Head of caudate nucleus (tissue), 42 donors: ENCODE results near the gene ECSCR.
"Not testable (repeated sequence)": the region's sequence is repeated elsewhere in the genome, so short reads cannot be mapped to it uniquely, and the experiment has no call there.

Experiments used
- DNase-seq, 42 donors: peaks; one replicate each; pipeline versions ENCODE4 v3.0.0 to v3.0.0-alpha.2; 2020 to 2021; ENCODE audit warnings: mixed read lengths in 7 of 42
- intact Hi-C: fragments of 100-400 bp; cut with DNase I; formaldehyde crosslinking; loops from one replicate; pipeline ENCODE4 v1.15.0; 2022

ECSCR gene

DNA sequence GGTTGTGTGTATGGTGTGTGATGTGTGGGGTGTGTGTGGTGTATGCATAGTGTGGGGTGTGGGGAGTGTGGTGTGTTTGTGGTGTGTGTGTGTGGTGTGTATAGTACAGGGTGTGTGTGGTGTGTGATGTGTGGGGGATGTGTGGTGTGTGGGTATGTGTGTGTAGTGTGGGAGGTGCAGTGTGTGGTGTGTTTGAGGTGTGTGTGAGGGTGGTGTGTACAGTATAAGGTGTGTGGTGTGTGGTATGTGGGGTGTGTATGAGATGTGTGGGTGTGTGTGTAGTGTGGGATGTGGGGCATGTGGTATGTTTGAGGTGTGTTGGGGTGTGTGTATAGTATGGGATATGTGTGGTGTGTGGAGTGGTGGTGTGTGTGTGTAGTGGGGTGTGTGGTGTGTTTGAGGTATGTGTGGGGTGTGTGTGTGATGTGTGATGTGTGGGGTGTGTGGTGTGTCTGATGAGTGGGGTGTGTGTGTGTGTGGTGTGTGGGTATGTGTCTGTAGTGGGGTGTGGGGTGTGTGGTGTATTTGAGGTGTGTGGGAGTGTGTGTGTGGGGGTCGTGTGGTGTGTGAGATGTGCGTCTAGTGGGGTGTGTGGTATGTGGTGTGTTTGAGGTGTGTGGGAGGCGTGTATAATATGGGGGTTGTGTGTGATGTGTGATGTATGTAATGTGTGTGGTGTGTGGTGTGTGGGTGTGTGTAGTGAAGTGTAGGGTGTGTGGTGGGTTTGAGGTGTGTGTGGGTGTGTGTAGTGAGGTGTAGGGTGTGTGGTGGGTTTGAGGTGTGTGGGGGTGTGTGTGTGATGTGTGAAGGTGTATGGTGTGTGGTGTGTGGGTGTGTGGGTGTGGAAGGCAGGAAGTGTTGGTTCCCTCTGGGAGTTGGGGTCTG, 8.6 kb downstream of the ECSCR start:
- intact Hi-C loops = no loop called here
- no peak for DNase-seq

DNA sequence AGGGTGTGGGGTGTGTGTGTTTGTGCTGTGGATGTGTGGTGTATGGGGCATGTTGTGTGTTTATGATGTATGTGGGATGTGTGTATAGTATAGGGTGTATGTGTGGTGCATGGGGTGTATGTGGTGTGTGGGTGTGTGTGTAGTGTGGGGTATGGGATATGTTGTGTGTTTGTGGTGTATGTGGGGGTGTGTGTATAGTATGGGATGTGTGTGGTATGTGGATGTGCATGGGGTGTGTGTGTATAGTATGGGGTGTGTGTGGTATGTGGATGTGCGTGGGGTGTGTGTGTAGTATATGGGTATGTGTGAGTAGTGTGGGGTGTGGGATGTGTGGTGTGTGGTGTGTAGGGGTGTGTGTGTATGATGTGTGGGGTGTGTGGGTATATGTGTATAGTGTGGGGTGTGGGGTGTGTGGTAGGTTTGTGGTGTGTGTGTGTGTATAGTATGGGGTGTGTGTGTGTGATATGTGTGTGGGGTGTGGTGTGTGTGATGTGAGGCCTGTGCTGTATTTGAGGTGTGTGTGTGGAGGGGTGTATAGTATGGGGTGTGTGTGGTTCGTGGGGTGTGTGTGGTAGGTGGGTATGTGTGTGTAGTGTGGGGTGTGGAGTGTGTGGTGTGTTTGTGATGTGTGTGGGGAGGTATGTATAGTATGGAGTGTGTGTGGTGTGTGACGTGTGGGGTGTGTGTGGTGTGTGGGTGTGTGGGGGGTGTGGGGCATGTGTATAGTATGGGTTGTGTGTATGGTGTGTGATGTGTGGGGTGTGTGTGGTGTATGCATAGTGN, 10.5 kb downstream of the ECSCR start:
- intact Hi-C loops = no loop called here
- DNase-seq = no peak

DNA sequence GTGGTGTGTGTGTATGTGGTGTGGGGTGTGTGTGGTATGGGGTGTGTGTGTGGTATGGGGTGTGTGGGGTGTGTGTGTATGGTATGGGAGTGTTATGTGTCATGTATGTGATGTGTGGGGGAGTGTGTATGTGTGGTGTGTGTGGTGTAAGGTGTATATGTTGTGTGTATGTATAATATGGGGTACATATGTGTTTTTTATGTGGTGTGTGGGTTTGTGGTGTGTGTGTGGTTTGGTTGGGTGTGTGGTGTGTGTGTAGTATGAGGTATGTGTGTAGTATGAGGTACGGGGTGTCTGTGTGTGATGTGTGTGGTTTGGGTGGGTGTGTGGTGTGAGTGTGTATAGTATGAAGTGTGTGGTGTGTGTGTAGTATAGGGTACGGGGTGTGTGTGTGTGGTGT, 11.4 kb downstream of the ECSCR start:
- no peak for DNase-seq
- intact Hi-C loops = no loop called here

DNA sequence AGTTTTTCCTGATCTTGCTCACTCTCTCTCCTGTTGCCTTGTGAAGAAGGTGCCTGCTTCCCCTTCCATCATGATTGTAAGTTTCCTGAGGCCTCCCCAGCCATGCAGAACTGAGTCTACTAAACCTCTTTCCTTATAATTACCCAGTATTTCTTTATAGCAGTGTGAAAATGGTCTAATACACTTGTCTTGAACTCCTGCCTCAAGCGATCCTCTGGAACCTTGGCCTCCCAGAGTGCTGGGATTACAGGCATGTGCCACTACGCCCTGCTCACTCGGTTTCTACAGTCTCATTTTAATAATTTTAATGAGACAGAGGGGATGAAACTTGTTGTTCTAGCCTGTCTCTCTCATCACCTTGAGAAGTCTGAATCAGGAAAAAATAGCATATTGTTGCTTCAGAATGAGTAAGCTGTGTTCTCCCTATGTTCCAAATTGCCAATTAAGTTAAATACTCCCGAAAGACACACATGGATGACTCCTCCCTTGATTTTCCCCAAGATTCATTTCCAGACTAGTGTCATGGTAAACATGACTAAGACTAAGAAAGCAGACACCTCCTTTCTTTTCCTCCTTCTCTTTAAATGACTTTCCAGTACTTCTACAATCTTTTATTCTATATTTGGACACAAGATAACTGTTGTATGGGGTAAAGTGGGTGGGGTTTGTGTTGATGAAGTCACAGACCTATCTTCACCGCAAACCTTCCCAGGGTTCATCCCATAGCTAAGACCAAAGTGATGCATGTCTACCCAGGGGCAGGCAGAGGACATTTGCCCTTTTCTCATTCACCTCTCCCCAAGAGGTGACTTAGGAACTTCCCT, 15.4 kb downstream of the ECSCR start:
- no peak for DNase-seq
- intact Hi-C loops = no loop called here

DNA sequence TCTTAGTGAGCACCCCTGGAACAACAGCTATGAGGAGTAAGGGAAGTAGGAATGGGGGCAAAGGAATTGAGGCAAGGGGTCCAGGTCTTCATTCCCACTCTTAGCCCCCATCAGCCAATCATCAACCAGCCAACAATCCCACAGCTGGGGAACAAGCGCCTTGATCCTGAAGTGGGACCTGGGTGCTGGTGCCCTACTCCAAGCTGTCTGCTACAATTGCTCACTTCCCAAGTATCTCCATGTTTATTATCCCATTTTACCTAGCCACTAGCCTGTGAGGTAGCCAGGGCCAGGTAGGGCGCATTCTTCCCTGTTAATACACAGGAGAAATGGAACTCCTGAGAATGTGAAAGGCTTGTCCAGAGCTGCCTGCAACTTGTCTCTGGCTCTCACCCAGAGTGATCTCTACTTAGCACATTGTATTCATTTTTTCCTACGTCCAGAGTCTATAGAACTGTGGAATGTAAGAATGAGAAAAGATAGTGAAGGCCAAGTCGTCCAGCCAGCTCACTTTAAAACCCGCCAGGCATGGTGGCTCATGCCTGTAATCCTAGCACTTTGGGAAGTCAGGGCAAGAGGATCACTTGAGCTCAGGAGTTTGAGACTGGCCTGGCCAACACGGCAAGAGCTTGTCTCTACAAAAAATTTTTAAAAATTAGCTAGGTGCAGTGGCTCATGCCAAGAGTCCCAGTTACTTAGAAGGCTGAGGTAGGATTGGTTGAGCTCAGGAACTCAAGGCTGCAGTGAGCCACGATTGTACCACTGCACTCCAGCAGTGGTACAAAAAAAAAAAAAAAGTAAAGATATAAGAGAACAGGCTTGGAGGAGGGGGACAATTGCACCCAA, 17.0 kb downstream of the ECSCR start:
- intact Hi-C loops = no loop called here
- DNase-seq = no peak

DNA sequence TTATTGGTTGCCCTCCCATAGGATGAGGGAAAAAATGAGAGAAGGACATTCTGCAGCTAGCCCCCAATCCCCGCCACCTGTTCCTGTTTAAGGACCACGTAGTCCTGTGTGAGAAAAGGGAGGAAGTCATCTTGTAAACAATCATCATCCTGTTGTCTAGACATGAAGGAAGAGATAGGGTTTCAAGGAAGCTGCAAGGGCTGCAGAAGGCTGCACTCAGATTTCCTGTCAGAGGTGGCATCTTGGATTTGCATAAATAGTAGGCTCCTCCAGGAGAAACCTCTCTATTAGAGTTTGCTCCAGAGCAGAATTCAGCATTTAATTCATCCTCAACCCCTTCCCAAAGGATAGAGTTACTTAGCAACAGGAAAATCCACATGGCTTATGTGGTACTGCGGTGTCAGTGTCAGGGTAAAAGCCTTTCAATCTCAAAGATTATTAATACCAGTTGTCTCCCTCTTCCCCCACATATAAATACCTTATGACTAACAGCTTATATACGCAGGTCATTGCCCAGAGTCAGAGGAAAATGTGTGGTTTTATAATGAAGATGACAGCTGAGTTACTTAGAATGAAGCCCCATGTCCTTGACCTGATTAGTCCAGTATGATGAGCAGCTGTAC, 18.6 kb downstream of the ECSCR start:
- intact Hi-C loops = no loop called here
- DNase-seq = peak in 2 of 42 donors; percentile 5 to 10

DNA sequence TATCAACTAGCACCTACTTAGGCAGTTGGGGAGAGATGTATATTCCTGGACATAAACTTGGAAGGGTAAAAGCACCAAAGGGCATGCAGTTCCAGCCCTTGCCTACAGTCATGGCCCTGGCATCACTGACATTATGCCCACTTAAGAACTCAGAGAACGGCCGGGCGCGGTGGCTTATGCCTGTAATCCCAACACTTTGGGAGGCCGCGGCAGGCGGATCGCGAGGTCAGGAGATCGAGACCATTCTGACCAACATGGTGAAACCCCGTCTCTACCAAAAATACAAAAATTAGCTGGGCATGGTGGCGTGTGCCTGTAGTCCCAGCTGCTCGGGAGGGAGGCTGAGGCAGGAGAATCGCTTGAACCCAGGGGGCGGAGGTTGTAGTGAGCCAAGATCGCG, 22.1 kb downstream of the ECSCR start:
- peak in 1 of 42 donors; percentile 27 for DNase-seq
- intact Hi-C loops = not testable (repeated sequence)

DNA sequence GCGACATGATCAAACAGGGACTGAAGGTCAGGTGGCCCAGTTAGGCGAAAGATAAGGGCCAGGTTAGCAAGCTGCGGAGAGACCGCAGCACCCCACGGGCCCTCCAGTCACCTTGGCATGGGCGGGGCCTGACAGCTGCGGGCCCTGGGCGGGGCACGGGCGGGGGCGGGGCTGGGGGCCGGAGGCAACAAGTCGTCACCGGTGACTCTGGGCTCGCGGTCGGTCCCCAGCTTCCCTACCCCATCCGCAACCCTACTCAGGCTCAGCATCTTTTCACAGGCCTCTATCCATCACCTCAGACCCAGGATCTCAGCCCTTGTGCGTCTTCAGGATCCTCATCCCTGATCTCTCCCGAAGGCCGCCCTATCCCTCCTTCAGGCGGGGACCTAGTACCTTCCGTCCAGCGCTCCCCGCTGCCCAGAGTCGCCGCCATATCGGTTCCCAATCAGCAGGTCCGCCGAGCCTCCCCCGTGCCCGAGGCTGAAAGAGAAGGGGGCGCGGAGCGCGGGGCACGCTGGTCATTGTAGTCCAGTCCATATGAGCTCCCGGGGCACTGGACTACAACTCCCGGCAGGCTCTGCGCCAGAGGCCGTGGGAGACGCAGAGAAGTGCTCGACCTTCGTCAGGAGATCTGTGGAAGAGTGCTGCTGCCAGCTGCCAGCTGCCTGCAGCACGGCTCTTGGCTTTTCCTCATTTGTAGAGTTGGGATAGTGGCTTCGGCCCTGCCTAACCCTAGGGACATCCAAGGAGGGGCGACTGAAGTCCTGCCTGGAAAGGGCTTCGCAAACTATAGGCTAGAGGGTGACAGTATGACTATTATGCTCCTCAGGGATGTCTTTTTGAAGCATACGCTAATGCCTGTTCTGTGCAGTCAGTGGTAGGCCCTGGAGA, 23.3 kb downstream of the ECSCR start, which contains the start of gene DNAJC18:
Gene DNAJC18 (minus strand): TSS at position 513 of the 891 bp plus-strand sequence. CDS start 80 bp downstream, at position 433.
- intact Hi-C loops = no loop called here
- DNase-seq = peak; percentile 96 to 99 (median 98)

DNA sequence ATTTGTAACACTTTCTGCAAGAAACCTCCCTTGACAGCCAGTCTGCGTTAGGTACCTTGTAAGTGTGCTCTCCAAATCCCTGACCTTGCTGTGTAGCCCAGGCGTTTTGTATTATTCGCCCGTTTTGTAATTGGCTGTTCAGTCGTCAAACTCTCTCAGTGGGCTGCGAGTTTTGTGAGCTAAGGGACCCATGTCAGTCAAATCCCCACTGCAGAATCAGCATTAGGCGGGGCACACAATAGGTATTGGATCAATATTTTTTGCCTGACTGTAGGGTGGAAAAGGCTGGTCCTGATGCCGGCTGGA, 23.9 kb downstream of the ECSCR start:
- intact Hi-C loops = no loop called here
- DNase-seq = no peak

DNA sequence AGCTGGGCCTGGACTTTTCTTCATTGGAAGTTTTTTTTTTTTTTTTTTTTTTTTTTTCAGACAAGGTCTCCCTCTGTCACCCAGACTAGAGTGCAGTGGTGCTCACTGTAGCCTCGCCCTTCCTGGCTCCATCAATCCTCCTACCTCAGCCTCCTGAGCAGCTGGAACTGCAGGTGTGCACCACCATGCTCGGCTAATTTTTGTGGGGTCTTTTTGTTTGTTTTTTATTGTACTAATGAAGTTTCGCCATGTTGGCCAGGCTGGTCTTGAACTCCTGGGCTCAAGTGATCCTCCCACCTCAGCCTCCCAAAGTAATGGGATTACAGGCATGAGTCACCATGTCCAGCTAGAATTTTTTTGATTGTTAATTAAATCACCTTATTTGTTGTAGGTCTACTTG, 26.9 kb downstream of the ECSCR start:
- DNase-seq = peak in 2 of 42 donors; percentile 12 to 19
- intact Hi-C loops = no loop called here

DNA sequence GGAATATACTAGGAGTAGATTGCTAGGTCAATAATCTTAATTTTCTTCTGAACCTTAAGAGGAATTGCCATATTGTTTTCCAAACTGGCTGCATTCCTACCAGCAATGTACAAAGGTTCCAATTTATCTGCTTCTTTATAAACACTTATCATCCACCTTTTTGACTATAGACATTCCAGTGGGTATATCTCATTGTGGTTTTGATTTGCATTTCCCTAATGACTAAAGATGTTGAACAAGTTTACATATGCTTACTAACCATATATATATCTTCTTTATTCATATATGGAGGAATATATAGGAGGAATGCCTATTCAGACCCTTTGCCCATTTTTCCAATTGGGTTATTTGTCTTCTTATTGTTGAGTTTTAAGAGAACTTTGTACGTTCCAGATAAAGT, 30.8 kb downstream of the ECSCR start:
- DNase-seq = no peak
- intact Hi-C loops = no loop called here

DNA sequence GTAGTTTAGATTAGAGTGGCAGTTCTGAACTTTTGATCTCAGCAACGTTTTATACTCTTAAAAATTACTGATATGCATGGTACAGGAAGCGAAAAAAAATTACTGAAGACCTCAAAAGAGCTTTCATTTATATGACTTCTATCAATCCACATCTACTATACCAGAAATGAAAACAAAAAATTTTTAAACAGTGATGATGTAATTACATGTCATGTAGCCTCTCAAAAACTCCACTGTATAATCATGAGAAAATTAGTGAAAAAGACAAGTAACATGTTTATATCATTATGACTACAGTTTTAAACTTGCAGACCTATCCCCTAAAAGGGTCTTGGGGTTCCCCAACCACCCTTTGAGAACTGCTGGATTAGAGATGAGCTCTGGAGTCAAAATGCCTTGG, 32.5 kb downstream of the ECSCR start:
- DNase-seq = no peak
- intact Hi-C loops = no loop called here

DNA sequence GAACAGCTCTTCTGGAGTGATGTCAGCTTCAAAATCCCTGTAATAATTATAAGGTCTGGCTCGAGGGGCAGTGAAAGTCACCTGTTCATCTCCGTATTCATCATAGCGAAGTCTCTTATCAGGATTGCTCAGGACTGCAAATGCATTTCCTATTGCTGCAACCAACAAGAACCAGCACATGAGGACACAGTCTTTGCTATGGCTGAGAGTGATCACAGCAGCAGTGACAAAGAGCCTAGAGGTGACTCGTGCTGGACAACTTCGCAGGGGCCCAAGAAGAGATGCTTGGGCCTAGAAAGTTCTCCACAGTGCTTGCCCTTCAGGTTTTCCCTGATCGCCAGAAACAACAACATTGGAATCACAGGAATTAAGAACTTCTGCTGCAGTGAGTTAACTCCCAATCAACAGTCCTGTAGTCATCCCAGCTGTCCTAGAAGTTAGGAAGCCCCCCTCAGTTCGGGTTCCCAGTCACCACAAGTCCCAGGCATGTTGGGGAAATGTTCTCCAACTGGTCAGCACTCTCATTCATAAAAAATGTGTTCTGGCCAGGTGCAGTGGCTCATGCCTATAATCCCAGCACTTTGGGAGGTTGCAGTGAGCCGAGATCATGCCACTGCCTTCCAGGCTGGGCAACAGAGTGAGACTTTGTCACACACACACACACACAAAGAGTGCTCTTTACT, 36.2 kb downstream of the ECSCR start:
- intact Hi-C loops = loop anchor here (10.0 kb wide), 1 partner anchor 338 kb away; no protein-coding TSS in a partner anchor

DNA sequence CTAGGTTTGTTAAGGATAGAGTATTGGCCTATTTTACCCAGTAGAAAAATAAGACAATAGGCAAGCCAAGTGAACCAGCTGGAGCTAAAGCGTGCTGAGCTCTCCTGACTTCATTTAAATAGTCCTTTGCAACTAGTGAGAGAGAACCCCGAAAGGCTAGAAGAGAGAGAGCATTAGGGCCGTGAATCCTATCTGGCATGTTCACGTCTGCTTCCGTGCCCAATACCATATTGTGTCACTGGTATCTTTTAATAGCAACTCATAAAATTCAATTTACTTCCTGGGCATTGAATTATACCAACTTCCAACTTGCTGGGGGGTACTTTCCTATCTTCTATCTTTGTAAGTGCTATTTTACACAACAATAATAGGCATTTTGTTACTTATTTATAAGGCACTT, 37.0 kb downstream of the ECSCR start:
- intact Hi-C loops = loop anchor here (10.0 kb wide), 1 partner anchor 339 kb away; no protein-coding TSS in a partner anchor

More for the DNA sequence above, 36.2 kb downstream of the ECSCR start:
- peak in 1 of 42 donors; percentile 22 for DNase-seq

DNA sequence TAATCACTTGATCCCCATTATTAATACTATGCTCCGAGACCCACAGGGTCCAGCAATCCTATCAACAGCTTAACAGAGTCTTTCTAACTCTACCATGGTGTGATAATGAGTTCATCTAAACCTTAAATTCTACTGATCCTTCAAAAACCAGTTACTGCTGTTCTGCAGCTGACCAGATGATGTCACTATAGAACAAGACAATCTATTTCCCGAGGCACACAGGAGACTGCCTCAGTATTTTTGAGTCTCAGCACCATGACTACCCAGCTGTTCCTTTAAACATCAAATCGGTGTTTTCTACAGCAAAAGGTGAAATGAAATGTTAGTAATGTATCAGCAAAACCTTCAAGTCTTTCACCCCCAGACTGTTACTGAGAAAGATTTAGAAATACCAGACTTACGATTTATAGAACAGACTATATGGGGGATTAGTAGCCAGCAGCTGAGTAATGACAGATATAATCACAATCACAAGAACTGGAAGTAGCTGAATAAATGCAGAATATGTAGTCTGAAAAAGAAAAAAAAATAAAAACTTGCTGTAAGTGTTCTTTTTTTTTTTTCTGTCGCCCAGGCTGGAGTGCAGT, 40.1 kb downstream of the ECSCR start:
- intact Hi-C loops = loop anchor here (5.0 to 10.0 kb wide), 2 partner anchors 95 to 342 kb away; no protein-coding TSS in a partner anchor
- DNase-seq = peak in 23 of 42 donors; percentile 17 to 82 (median 55)

More for the DNA sequence above, 37.0 kb downstream of the ECSCR start:
- peak in 1 of 42 donors; percentile 18 for DNase-seq
